HL-60/S4 (cell line): ENCODE results near the gene BAHCC1.

ENCODE experiments used
- in situ Hi-C: fragments of 300-500 bp; cut with MboI; formaldehyde crosslinking; loops from 2 replicates; pipeline ENCODE4 v1.14.3; 2022; ENCODE audit warnings: low sequenced_read_pairs

The BAHCC1 gene

DNA sequence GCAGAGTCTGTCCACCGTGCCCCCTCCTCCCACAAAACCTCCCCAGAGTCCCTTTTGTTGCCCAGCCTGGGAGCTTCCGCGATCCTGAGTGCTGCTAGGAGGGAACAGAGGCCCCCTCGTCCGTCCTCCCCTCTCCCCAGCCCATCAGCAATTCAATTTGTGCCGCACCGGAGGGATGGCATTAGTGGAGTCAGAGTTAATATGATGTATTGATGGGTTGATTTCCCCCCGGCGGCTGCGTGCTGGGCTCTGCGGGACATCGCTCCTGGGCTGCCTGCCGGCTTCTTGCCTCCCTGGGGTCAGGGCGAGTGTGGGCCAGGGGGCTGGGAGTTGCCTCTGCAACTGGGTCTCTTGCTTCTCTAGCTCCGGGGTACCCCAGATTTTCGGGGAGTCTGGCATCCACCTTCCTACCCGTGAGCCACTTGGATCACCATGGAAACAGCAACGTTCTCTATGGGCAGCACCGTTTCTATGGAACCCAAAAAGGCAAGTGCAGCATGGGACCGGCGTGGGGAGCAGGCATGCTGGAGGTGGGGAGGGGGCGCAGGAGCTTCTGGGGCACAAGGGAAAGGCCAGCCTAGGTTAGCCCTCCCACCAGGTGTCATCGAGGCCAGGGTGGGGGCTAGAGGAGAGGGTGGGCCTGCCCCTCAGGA lies 42.9 kb downstream of the BAHCC1 start:
- in situ Hi-C loops = no loop called here

GRCh38 chr17:81438688-81439087 lies 43.4 kb downstream of the BAHCC1 start:
- in situ Hi-C loops = no loop called here

DNA sequence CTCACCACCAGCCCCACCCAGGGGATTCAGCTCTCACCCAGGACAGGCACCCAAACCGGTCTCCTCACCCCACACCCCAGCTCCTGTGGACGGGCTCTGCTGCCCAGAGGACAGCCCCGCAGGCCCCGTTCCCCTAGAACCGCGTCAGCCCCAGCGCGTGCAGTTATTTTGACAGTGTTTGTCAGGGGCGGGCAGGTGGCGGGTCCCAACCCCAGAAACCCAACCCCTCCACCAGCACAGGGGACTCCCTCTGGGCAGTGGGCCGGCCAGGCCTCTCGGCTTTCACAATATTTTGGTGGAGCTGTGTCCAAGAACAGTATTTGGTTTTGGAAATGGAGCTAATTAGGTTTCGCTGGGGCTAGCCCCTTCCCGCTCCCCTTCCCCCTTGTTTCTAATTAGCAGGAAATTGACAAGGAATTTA lies 44.8 kb downstream of the BAHCC1 start:
- in situ Hi-C loops = no loop called here

DNA sequence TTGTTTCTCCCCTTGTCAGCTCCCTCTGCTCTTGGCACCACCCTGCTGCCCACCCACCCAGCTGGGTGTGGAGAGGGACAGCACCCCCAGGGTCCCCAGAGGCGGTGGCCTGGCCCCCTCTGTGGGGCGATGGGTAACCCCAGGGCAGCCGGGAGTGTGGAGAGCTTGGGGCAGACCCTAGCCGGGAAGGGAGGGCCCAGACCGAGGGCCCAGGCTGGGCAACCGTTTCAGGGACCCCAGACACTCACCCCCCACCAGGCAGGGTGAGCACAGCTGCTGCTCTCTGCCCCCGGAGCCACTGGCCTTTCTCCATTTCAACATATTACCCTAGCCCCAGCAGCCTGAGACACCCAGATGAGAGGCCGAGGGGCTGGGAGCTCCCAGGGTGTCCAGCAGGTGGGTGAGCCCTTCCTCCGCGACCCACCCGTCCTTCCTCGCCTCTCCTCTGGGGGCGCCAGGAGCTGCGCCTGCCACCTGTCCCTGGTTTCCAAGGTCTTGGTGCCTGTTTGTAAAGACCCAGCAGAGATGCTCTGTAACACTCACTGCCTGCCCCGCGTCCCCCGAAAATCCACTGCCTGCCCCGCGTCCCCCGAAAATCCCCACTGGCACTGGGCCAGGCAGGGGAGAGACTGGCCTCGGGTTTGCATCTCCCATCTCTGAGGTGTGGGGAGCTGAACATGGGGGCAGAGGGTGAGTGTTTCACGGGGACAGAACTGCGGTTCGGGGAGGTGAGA lies 45.4 kb downstream of the BAHCC1 start:
- in situ Hi-C loops = no loop called here

DNA sequence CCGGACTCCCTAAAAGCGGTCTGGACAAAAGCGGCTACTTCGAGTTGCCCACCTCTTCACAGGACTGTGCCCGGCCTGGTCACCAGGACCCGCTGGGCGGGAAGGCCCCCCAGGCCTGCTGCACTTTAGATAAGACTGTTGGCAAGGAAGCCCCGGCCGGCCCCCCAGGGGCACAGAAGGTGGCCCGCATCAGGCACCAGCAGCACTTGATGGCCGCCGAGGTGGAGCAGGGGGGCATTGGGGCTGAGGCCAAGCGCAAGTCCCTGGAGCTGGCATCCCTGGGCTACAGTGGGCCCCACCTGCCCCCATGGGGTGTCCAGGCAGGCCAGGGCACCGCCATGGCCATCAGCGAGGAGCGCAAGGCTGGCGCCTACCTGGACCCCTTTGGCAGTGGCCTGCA lies 47.5 kb downstream of the BAHCC1 start:
- in situ Hi-C loops = no loop called here

DNA sequence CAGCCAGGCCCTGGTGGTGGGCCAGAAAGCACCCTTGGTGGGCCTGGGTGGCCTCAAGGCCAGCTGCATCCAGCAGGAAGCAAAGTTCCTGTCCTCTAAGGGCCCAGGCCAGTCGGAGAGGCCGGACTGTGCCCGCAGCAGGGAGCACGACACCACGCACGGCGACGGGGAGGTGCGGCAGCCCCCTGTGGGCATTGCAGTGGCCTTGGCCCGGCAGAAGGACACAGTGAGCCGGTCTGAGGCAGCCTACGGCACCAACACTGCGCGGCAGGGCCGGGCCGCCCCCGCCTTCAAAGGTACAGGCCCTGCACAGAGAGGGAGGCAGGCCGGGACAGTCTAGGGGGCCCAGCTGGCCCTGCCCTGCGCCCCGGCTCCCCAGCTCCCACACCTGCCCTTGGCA lies 48.0 kb downstream of the BAHCC1 start:
- in situ Hi-C loops = no loop called here

DNA sequence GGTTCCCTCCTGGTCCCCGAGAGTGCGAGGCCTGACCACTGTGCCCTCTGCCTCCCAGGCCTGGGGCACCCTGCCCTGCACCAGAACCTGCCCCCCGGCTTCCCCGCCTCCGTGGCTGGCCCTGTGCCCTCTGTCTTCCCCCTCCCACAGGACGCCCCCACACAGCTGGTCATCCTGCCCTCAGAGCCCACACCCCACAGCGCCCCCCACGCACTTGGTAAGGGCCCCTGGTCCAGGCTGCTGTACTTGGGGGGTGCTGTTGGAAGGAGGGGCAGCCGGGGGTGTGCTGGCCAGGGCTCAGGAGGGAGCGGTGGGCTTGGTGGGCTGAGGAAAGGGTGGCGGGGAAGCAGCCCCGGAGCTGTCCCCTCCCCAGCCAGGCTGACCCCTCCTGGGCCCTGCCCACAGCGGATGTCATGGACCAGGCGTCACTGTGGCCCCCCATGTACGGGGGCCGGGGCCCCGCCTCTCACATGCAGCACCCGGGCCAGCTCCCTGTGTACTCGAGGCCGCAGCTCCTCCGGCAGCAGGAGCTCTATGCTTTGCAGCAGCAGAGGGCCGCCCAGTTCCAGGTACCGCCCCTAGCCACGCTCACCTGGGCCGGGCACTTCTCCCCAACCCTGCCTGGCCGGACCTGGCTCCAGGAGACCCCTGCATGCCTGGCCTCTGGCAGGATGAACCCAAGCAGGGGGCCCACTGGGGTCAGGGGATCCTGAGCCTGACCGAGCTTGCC lies 49.5 kb downstream of the BAHCC1 start:
- in situ Hi-C loops = no loop called here

DNA sequence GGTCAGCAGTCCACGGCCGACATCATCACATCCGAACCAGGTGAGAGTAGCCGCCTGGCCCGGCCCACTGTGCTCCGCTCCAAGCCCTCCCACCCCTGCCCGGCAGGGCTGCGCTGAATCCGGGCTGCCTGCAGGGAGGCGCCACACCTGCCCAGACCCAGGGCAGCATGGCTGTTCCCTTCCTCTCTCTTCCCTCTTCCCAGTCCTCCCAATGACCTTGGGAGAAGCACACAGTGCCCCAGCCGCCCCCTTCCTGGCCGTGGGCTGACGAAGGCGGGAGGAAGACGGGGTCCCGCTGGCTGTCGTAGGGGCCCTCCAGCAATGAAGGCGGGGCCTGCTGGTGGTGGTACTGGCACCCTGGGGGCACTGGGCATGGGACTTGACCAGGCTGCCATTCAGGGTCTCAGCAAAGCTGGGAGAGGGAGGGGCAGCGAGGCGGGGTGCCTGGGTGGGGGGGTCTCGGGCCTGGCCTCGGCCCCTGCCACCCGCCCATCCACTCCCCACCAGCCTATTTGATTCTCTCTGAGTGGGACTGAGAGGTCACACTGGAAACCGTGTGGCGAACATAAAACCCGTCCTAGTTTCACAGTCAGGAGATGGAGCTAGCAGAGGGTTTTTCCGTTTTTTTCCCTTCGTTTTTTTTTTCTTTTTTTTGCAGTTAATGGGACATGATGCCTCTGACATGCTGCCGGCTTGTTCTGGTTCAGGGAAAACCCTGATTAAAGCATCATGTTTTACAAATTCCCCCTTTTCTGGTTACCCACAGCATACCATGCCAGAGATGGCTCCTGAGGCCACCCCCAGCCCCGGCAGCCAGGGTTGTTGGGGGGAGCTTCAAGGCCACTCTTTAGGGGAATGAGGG lies 50.6 kb downstream of the BAHCC1 start:
- in situ Hi-C loops = no loop called here

- in situ Hi-C loops = no loop called here
Measured at GRCh38 chr17:81447331-81447933, 52.2 kb downstream of the BAHCC1 start.

DNA sequence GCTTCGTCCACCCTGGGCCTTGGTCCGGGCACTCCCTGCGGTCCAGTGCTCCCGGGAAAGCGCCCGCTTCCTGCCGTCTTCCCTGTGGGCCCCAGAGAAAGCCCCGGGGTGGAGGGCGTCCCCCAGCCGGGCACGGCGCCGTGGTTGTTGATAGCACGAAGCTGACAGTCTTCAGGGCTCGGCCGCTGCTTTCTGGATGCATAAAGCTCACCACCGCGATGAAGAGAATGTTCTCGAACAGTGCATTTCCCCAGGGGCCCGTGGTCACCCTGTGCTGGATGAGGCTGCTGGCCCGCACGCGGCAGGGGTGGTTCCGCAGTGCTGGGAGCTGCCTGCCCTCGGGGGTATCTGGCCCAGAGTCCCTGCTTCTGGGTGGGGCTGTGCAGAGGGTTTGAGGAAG lies 53.2 kb downstream of the BAHCC1 start:
- in situ Hi-C loops = no loop called here

DNA sequence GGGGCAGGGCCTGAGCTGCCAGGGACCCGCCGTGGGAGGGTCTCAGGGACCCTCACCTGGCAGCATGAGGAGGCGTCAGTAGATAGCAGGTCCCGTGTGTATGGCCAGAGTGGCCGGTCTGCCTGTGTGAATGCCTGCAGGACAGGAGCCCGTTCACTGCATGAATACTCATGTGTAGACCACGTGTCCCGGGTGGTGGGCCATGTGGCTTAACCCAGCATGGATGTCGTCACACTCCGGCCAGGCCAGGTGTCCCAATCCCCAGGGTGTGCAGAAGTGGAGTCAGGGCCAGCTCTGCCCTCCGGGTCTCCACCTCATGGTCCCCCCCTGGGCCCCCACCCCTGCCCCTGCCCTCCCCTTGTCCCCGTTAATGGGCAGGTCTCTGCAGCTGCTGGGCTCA lies 53.7 kb downstream of the BAHCC1 start:
- in situ Hi-C loops = no loop called here

DNA sequence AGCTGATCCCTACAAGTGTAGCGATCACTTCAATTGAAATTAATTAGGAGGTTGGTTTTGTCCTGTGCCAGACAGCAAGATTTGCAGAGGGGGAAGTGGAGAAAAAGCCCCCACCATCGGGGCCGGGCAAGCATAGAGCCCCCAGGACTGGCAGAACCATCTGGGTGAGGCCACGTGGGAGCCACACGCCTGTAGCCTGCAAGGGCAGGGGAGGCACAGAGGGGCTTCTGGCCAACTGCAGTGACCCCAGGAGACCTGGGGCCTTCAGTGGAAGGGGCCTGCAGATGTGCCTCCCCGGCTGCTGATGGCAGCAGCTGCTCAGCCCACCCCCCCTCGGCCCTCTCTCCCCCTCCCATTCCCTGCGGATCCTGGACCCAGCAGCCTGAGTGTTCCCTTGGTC lies 54.1 kb downstream of the BAHCC1 start:
- in situ Hi-C loops = no loop called here

- in situ Hi-C loops = no loop called here
Measured at GRCh38 chr17:81451823-81452222, 56.6 kb downstream of the BAHCC1 start.

DNA sequence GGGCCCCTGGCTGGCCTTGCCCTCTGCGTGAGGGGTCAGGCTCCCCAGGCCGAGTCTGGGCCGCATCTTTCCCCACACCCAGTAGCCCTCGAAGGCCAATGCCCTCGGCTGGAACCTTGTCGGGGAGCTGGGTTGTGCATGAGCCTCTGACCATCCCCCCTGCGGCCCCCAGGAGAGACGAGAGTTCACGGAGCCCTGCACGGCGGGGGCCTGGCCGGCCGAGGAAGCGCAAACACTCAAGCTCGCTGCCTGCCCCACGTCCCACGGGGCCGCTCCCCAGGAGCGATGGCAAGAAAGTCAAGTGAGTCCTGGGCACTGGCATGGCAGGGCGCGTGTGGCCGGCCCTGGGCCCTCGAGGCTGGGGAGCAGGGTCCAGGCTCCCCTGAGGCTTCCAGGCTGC lies 57.3 kb downstream of the BAHCC1 start:
- in situ Hi-C loops = no loop called here

- in situ Hi-C loops = no loop called here
Measured at GRCh38 chr17:81453076-81453475, 57.8 kb downstream of the BAHCC1 start.

DNA sequence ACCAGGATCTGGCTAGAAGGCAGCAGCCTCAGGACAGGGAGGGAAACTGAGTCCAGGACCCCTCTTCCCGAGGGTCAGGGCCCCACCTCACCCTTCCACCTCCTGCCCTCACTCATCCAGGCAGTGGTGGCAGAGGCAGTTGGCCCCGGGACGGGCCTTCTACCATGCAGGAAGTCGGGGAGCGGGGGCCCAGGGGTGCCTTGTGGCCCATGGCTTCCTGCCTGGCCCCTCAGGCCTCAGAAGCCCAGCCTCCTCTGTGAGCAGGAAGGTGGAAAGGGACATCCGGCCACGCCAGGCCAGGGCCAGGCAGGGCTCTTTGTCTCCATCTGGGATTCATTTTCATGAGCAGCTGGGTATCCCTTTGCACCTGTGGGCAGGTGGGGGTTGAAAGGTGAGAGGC lies 58.5 kb downstream of the BAHCC1 start:
- in situ Hi-C loops = no loop called here

- in situ Hi-C loops = no loop called here
Measured at GRCh38 chr17:81454473-81454872, 59.2 kb downstream of the BAHCC1 start.

DNA sequence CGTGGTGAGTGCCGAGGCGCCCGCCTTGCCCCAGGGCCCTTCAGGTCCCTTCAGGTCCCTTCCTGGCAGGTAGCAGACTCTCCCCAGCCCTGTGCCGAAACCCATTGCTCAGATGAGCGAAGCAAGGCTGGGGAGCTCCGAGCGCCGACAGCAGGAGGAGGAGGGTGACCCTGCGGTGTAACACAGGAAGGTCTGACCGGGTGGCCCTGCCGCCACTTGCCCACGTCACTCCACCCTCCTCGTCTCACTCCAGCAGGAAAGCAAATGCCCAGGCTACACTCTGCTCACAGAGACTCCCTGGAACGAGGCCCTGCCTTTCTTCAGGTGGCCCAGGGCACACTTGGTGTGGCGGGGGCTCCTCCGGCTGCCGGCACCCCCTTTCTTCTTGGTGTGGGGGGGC lies 60.1 kb downstream of the BAHCC1 start:
- in situ Hi-C loops = no loop called here

- in situ Hi-C loops = no loop called here
Measured at GRCh38 chr17:81456091-81456490, 60.8 kb downstream of the BAHCC1 start.

GRCh38 chr17:81456798-81457197 lies 61.5 kb downstream of the BAHCC1 start:
- in situ Hi-C loops = no loop called here

- in situ Hi-C loops = no loop called here
Measured at GRCh38 chr17:81457401-81457800, 62.1 kb downstream of the BAHCC1 start.
